ENCODE data around the gene GNPDA1.
"Not testable (repeated sequence)": the region's sequence is repeated elsewhere in the genome, so short reads cannot be mapped to it uniquely, and the experiment has no call there.

The GNPDA1 gene

GRCh38 chr5:142053426-142054151 is 40.8 kb upstream of the GNPDA1 start:
- Histone ChIP-seq H3K9me3 (no peaks in the 10 kb centered on the region), H3K27ac (no peak overlapping the region)

DNA sequence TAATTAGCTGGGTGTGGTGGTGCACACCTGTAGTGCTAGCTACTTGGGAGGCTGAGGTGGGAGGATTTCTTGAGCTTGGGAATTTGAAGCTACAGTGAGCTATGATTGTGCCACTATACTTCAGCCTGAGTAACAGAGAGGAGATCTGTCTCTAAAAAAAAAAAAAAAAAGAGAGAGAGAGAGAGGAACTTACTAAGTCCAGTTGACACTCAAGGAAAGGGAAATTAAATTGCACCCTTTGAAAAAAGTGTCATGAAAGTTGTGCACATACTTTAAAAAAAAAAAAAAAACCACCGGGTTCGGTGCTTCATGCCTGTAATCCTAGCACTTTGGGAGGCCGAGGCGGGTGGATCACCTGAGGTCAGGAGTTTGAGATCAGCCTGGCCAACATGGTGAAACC is 39.2 kb upstream of the GNPDA1 start:
- H3K9me3 ChIP-seq; H3K4me1 ChIP-seq (ENCODE audit: control insufficient read depth in 1 of 2, insufficient read depth in 1 of 2, low read depth in 1 of 2, low read length in 1 of 2); H3K27ac ChIP-seq: not testable (repeated sequence)

More at GRCh38 chr5:142053426-142054151, 40.8 kb upstream of the GNPDA1 start:
- Histone ChIP-seq H3K36me3 (no peaks in the 10 kb centered on the region), H3K4me1 (ENCODE audit: control insufficient read depth in 1 of 2, insufficient read depth in 1 of 2, low read depth in 1 of 2, low read length in 1 of 2) (no peaks in the 10 kb centered on the region), H3K27me3 (no peaks in the 10 kb centered on the region), H3K4me3 (ENCODE audit: low read depth in 1 of 2, low read length in 1 of 2) (no peak overlapping the region)
- TF ChIP-seq CTCF (IDR thresholded peaks at IDR 0.05): no peak

GRCh38 chr5:142048272-142048671 is 35.4 kb upstream of the GNPDA1 start:
- Histone ChIP-seq H3K9me3 (no peaks in the 10 kb centered on the region), H3K27me3 (no peaks in the 10 kb centered on the region), H3K36me3 (no peaks in the 10 kb centered on the region), H3K4me3 (ENCODE audit: low read depth in 1 of 2, low read length in 1 of 2) (no peak overlapping the region), H3K4me1 (ENCODE audit: control insufficient read depth in 1 of 2, insufficient read depth in 1 of 2, low read depth in 1 of 2, low read length in 1 of 2) (no peaks in the 10 kb centered on the region), H3K27ac (no peak overlapping the region)
- TF ChIP-seq CTCF (IDR thresholded peaks at IDR 0.05): no peak

More for the DNA sequence above, 39.2 kb upstream of the GNPDA1 start:
- not testable (repeated sequence) for H3K4me3 ChIP-seq (ENCODE audit: low read depth in 1 of 2, low read length in 1 of 2); H3K27me3 ChIP-seq; H3K36me3 ChIP-seq

- no peaks in the 10 kb centered on the region for H3K9me3 ChIP-seq
- TF ChIP-seq CTCF (IDR thresholded peaks at IDR 0.05): no peak
- H3K27ac ChIP-seq: no peak overlapping the region
- H3K4me3 ChIP-seq (ENCODE audit: low read depth in 1 of 2, low read length in 1 of 2): no peak overlapping the region
- no peaks in the 10 kb centered on the region for H3K4me1 ChIP-seq (ENCODE audit: control insufficient read depth in 1 of 2, insufficient read depth in 1 of 2, low read depth in 1 of 2, low read length in 1 of 2)
- no peaks in the 10 kb centered on the region for H3K27me3 ChIP-seq
- no peaks in the 10 kb centered on the region for H3K36me3 ChIP-seq
Observed at GRCh38 chr5:142046191-142046590, 33.4 kb upstream of the GNPDA1 start.

DNA sequence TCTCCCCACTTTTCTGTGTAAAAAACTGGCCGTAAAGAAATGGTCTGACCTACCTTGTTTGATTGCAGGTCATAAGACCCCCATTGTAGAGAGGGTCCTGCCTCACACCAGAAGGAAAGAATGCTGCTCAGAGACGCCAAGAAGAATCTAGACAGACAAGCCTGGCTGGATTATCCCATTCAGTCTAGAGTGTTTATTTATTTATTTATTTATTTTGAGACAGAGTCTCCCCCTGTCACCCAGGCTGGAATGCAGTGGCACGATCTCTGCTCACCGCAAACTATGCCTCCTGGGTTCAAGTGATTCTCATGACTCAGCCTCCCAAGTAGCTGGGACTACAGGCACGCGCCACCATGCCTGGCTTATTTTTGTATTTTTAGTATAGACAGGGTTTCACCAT is 28.1 kb upstream of the GNPDA1 start:
- H3K27ac ChIP-seq; H3K27me3 ChIP-seq; H3K4me3 ChIP-seq (ENCODE audit: low read depth in 1 of 2, low read length in 1 of 2); H3K36me3 ChIP-seq; H3K9me3 ChIP-seq; H3K4me1 ChIP-seq (ENCODE audit: control insufficient read depth in 1 of 2, insufficient read depth in 1 of 2, low read depth in 1 of 2, low read length in 1 of 2): not testable (repeated sequence)

- no peak for TF ChIP-seq CTCF (IDR thresholded peaks at IDR 0.05)
- no peaks in the 10 kb centered on the region for H3K36me3 ChIP-seq
- H3K27me3 ChIP-seq: no peaks in the 10 kb centered on the region
- H3K9me3 ChIP-seq: no peaks in the 10 kb centered on the region
- no peak overlapping the region for H3K4me3 ChIP-seq (ENCODE audit: low read depth in 1 of 2, low read length in 1 of 2)
- no peaks in the 10 kb centered on the region for H3K4me1 ChIP-seq (ENCODE audit: control insufficient read depth in 1 of 2, insufficient read depth in 1 of 2, low read depth in 1 of 2, low read length in 1 of 2)
- H3K27ac ChIP-seq: no peak overlapping the region
Observed at GRCh38 chr5:142040285-142040684, 27.5 kb upstream of the GNPDA1 start.
